H1 (cell line): ENCODE results near the gene TRA2A. TPM values are rescaled to one million over a fixed set of nuclear protein-coding genes. Genes with fewer than 3 reads are reported as not detected.

Experiments
- CTCF ChIA-PET: fragments of 300-600 bp; sonication (Branson Sonifier 250); formaldehyde crosslinking; loops from one replicate; lab custom pipeline; 2021; ENCODE audit not compliant: partially characterized antibody; lab: Charles Lee
- POLR2A ChIA-PET: fragments of 300-600 bp; sonication (Branson Sonifier 250); formaldehyde crosslinking; loops from one replicate; lab custom pipeline; 2021; ENCODE audit warnings: inconsistent platforms; ENCODE audit not compliant: partially characterized antibody; lab: Charles Lee
- DNase-seq, 2 experiments: peaks; one replicate each; pipeline versions ENCODE4 v3.0.0 to v3.0.0-alpha.2; 2010 to 2022; ENCODE audit warnings: low spot score in 2 of 2, low read depth in 1 of 2, mixed read lengths in 1 of 2
- FAIRE-seq: peaks from 2 replicates; lab custom pipeline; 2011; peaks lifted over from hg19 to GRCh38; lab: Jason Lieb, UNC
- H2AFZ ChIP-seq: 2 replicates; pipeline ENCODE4 v1.8.1; 2012; ENCODE audit warnings: low read length, inconsistent platforms
- H2AK5ac ChIP-seq: 2 replicates; pipeline ENCODE4 v1.6.1; 2013; ENCODE audit warnings: low read depth, low read length
- H2BK120ac ChIP-seq: replicated peaks from 2 replicates; pipeline ENCODE3; 2013; ENCODE audit warnings: low read depth, low read length, inconsistent platforms
- H2BK12ac ChIP-seq: 2 replicates; pipeline ENCODE4 v1.6.1; 2013; ENCODE audit warnings: low read depth, low read length
- H2BK15ac ChIP-seq: 2 replicates; pipeline ENCODE4 v1.6.1; 2013; ENCODE audit warnings: low read length
- H2BK20ac ChIP-seq: 2 replicates; pipeline ENCODE4 v1.6.1; 2013; ENCODE audit warnings: low read length
- H2BK5ac ChIP-seq: 2 replicates; pipeline ENCODE4 v1.6.1; 2013; ENCODE audit warnings: low read depth, low read length
- H3K14ac ChIP-seq: 2 replicates; pipeline ENCODE4 v1.6.1; 2013; ENCODE audit warnings: inconsistent platforms; ENCODE audit not compliant: insufficient read length
- H3K18ac ChIP-seq: 2 replicates; pipeline ENCODE4 v1.6.1; 2013; ENCODE audit warnings: low read length; ENCODE audit errors: extremely low read depth
- H3K23ac ChIP-seq: 2 replicates; pipeline ENCODE4 v1.6.1; 2013; ENCODE audit warnings: inconsistent platforms; ENCODE audit not compliant: insufficient read length
- H3K23me2 ChIP-seq: 2 replicates; pipeline ENCODE4 v1.6.1; 2013; ENCODE audit warnings: low read depth, low read length
- H3K27ac ChIP-seq: 2 replicates; pipeline ENCODE4 v1.6.1; 2011; ENCODE audit warnings: low read depth, low read length, inconsistent platforms
- H3K27me3 ChIP-seq, 4 experiments: replicated peaks in 1 of 4; 1 replicate in 1 of 4; 2 replicates in 3 of 4; pipeline versions ENCODE4 v1.6.1 to v1.8.1; 2011 to 2013; ENCODE audit warnings: low read length in 3 of 4, mild to moderate bottlenecking in 3 of 4, inconsistent platforms in 2 of 4, mixed read lengths in 2 of 4, moderate library complexity in 1 of 4; ENCODE audit not compliant: control insufficient read depth in 3 of 4, insufficient read depth in 3 of 4; ENCODE audit errors: extremely low read depth in 1 of 4
- H3K36me3 ChIP-seq, 4 experiments: 2 replicates each; pipeline versions ENCODE4 v1.6.1 to v1.8.1; 2011 to 2013; ENCODE audit warnings: mild to moderate bottlenecking in 4 of 4, low read length in 3 of 4, moderate library complexity in 2 of 4, control low read depth in 1 of 4, inconsistent platforms in 1 of 4; ENCODE audit not compliant: insufficient read depth in 4 of 4, control insufficient read depth in 2 of 4
- H3K4ac ChIP-seq: replicated peaks from 2 replicates; pipeline ENCODE3; 2013; ENCODE audit warnings: low read length, low read depth, mixed read lengths, inconsistent platforms; ENCODE audit not compliant: insufficient read length
- H3K4me1 ChIP-seq, 4 experiments: replicated peaks in 1 of 4; 1 replicate in 1 of 4; 2 replicates in 3 of 4; pipeline versions ENCODE4 v1.6.1 to v1.8.1; 2011 to 2013; ENCODE audit warnings: low read length in 3 of 4, inconsistent platforms in 2 of 4, mixed read lengths in 1 of 4; ENCODE audit not compliant: insufficient read depth in 4 of 4, control insufficient read depth in 3 of 4
- H3K4me2 ChIP-seq, 2 experiments: 2 replicates each; pipeline versions ENCODE4 v1.6.1 to v1.8.1; 2011 to 2013; ENCODE audit warnings: low read depth in 2 of 2, low read length in 2 of 2, control low read depth in 1 of 2, inconsistent platforms in 1 of 2, mild to moderate bottlenecking in 1 of 2; ENCODE audit not compliant: insufficient read depth in 1 of 2
- H3K4me3 ChIP-seq, 4 experiments: fragments of 200-600, 300-600 bp in 1 of 4; sonication (generic), shearing (Covaris generic), sonication (Bioruptor Twin) in 1 of 4; 2 replicates each; pipeline versions ENCODE4 v1.5.1 to v1.8.1; 2011 to 2016; ENCODE audit warnings: low read length in 4 of 4, low read depth in 3 of 4, control low read depth in 2 of 4, inconsistent platforms in 2 of 4, mild to moderate bottlenecking in 2 of 4, mixed read lengths in 1 of 4, moderate library complexity in 1 of 4; ENCODE audit not compliant: insufficient read depth in 2 of 4; ENCODE audit errors: extremely low read depth in 1 of 4
- H3K56ac ChIP-seq: replicated peaks from 2 replicates; pipeline ENCODE3; 2013; ENCODE audit warnings: low read depth, mild to moderate bottlenecking, mixed read lengths, low read length, inconsistent platforms; ENCODE audit not compliant: insufficient read length
- H3K79me1 ChIP-seq: 2 replicates; pipeline ENCODE4 v1.6.1; 2013; ENCODE audit warnings: low read depth, low read length, control low read depth
- H3K79me2 ChIP-seq, 2 experiments: 2 replicates each; pipeline versions ENCODE4 v1.6.1 to v1.8.1; 2012 to 2013; ENCODE audit warnings: low read length in 2 of 2, mild to moderate bottlenecking in 2 of 2, inconsistent platforms in 1 of 2; ENCODE audit not compliant: insufficient read depth in 2 of 2, control insufficient read depth in 1 of 2
- H3K9ac ChIP-seq, 4 experiments: replicated peaks in 1 of 4; 1 replicate in 1 of 4; 2 replicates in 3 of 4; pipeline versions ENCODE4 v1.6.1 to v1.8.1; 2011 to 2013; ENCODE audit warnings: low read depth in 3 of 4, low read length in 3 of 4, control low read depth in 2 of 4, mild to moderate bottlenecking in 2 of 4, moderate library complexity in 2 of 4, inconsistent platforms in 1 of 4; ENCODE audit errors: extremely low read depth in 1 of 4
- H3K9me3 ChIP-seq, 2 experiments: 2 replicates each; pipeline versions ENCODE4 v1.6.1 to v1.8.1; 2012 to 2013; ENCODE audit warnings: mild to moderate bottlenecking in 2 of 2, moderate library complexity in 2 of 2, control low read depth in 1 of 2, inconsistent platforms in 1 of 2, low read depth in 1 of 2, low read length in 1 of 2, mixed read lengths in 1 of 2; ENCODE audit not compliant: insufficient read depth in 2 of 2
- H4K20me1 ChIP-seq, 2 experiments: replicated peaks in 1 of 2; 2 replicates each; pipeline versions ENCODE3 to v1.8.1; 2011 to 2013; ENCODE audit warnings: inconsistent platforms in 2 of 2, low read length in 2 of 2, mild to moderate bottlenecking in 1 of 2; ENCODE audit not compliant: insufficient read depth in 2 of 2, control insufficient read depth in 1 of 2
- H4K5ac ChIP-seq: 2 replicates; pipeline ENCODE4 v1.6.1; 2013; ENCODE audit warnings: low read length, low read depth, mixed read lengths, inconsistent platforms; ENCODE audit not compliant: insufficient read length
- H4K8ac ChIP-seq: 2 replicates; pipeline ENCODE4 v1.8.0; 2013; ENCODE audit warnings: mild to moderate bottlenecking, moderate library complexity, low read length, inconsistent platforms; ENCODE audit not compliant: insufficient read depth; ENCODE audit errors: extremely low read depth
- H4K91ac ChIP-seq: replicated peaks from 2 replicates; pipeline ENCODE3; 2013; ENCODE audit warnings: low read length, mixed read lengths, inconsistent platforms; ENCODE audit not compliant: insufficient read length
- ASH2L ChIP-seq: fragments of 200-600, 300-600 bp; sonication (generic); IDR thresholded peaks from one replicate; pipeline ENCODE4 v1.7.1; 2017; ENCODE audit warnings: low read length
- FOSL1 ChIP-seq: IDR thresholded peaks from 2 replicates; pipeline ENCODE4 v1.6.1; 2011; ENCODE audit warnings: mild to moderate bottlenecking, low read depth, low read length, moderate library complexity; ENCODE audit not compliant: insufficient read depth
- KDM1A ChIP-seq: fragments of 200-600, 300-600 bp; sonication (generic); IDR thresholded peaks from 2 replicates; pipeline ENCODE4 v1.7.1; 2016; ENCODE audit warnings: mild to moderate bottlenecking, low read length, borderline replicate concordance
- POLR2A ChIP-seq, 2 experiments: IDR thresholded peaks; 1 replicate in 1 of 2; 2 replicates in 1 of 2; pipeline ENCODE4 v1.6.1; 2011; ENCODE audit warnings: low read depth in 2 of 2, low read length in 2 of 2, mild to moderate bottlenecking in 2 of 2; ENCODE audit errors: control extremely low read depth in 1 of 2
- POLR2AphosphoS5 ChIP-seq: IDR thresholded peaks from 2 replicates; pipeline ENCODE4 v1.6.1; 2011; ENCODE audit warnings: low read depth, low read length
- SIN3A ChIP-seq, 2 experiments: IDR thresholded peaks in 1 of 2; conservative IDR thresholded peaks in 1 of 2; 2 replicates each; pipeline ENCODE4 v1.6.1; 2011 to 2012; ENCODE audit warnings: low read length in 2 of 2, improper control_type of control experiment in 1 of 2, low read depth in 1 of 2, mild to moderate bottlenecking in 1 of 2
- SP1 ChIP-seq: IDR thresholded peaks from 2 replicates; pipeline ENCODE4 v1.6.1; 2011; ENCODE audit warnings: low read depth, low read length
- USF2 ChIP-seq: IDR thresholded peaks from 2 replicates; pipeline ENCODE4 v1.6.1; 2011; ENCODE audit warnings: low read length, improper control_type of control experiment
- WGBS, 2 experiments: shearing (Covaris generic) in 1 of 2; methylation state at CpG; one replicate each; pipeline versions ENCODE4 v1.1.6 to v1.1.7; 2013 to 2015; ENCODE audit warnings: low lambda C conversion rate in 2 of 2, mixed read lengths in 2 of 2, inconsistent platforms in 1 of 2, low coverage in 1 of 2, missing lambda C conversion rate in 1 of 2; ENCODE audit not compliant: insufficient replicate concordance in 2 of 2, insufficient coverage in 1 of 2, insufficient read length in 1 of 2; ENCODE audit errors: extremely low coverage in 1 of 2, missing lambda C conversion rate in 1 of 2; 5-methylcytosine and 5-hydroxymethylcytosine counted together
- polyA plus RNA-seq, 7 experiments: library from polyadenylated mRNA; depleted of rRNA in 3 of 7; stranded (reverse) in 5 of 7; unstranded in 2 of 7; fragments of >200 nt in 5 of 7; fragments of 200-250 nt in 2 of 7; gene quantifications; 1 replicate in 5 of 7; 2 replicates in 1 of 7; 4 replicates in 1 of 7; pipeline versions ENCODE4 v1.2.1 to v1.2.3, GENCODE V29; 2011 to 2013; ENCODE audit warnings: missing spikeins in 2 of 7, mixed read lengths in 2 of 7
- total RNA-seq: library from RNA; stranded (reverse); fragmentation: NEBNext Ultra II Directional; extraction: Animal tissue kit (Norgen Biotek cat#: 25700); gene quantifications from 2 replicates; pipeline ENCODE4 v1.2.1, GENCODE V29; 2021

Gene TRA2A
- total and polyA plus RNA-seq, 2 of the 8 experiments (the other 6 are each of a cell fraction or from before 2014, with no cell fraction given) = 116 to 125 TPM

GRCh38 chr7:23470330-23471105 lies 61.3 kb downstream of the TRA2A start, which contains the start of gene IGF2BP3:
IGF2BP3 (minus strand) TSS chr7:23470491; CDS start chr7:23470110, 381 bp downstream.
- H3K56ac ChIP-seq = peak within 1 kb of the TSS; percentile 88
- H3K4me1 ChIP-seq = peaks cover 0 to 8% (median 3%) of the 10 kb centered on the region in 4 experiments; a peak in 3 of 7 replicates
- peak; percentile 88 to 91 for DNase-seq
- H3K36me3 ChIP-seq = peaks cover 0 to 10% (median 0%) of the 10 kb centered on the region in 4 experiments; a peak in 1 of 8 replicates
- peak within 1 kb of the TSS; percentile 82 to 99 (median 90) for H3K9ac ChIP-seq
- H2AFZ ChIP-seq = no peak within 1 kb of the TSS
- FAIRE-seq = peak; percentile 62
- peak within 1 kb of the TSS; percentile 93; the same call in 1 of the 2 replicates for H4K8ac ChIP-seq
- peak within 1 kb of the TSS; percentile 76 for H4K91ac ChIP-seq
- no peaks in the 10 kb centered on the region for H3K79me1 ChIP-seq
- 0% methylated on average over 34 of the region's 34 CpGs; no CpG with 5 or more reads in 1 of the 2 experiments for WGBS, 2 experiments
- H3K9me3 ChIP-seq = no peaks in the 10 kb centered on the region
- peak within 1 kb of the TSS; percentile 12 for H3K23ac ChIP-seq
- peak within 1 kb of the TSS; percentile 93 for H3K4ac ChIP-seq
- H3K27me3 ChIP-seq = no peaks in the 10 kb centered on the region
- H3K79me2 ChIP-seq = peaks cover 28 to 76% of the 10 kb centered on the region in 2 experiments
- peak within 1 kb of the TSS; percentile 86 for H3K27ac ChIP-seq
- peak within 1 kb of the TSS; percentile 91 for H2BK5ac ChIP-seq
- H2BK120ac ChIP-seq = peak within 1 kb of the TSS; percentile 79
- no peak within 1 kb of the TSS for H2AK5ac ChIP-seq
- H3K14ac ChIP-seq = peak within 1 kb of the TSS; percentile 70
- no peak within 1 kb of the TSS for H2BK20ac ChIP-seq
- H3K23me2 ChIP-seq = peaks cover 14% of the 10 kb centered on the region; the same call in 1 of the 2 replicates
- peak within 1 kb of the TSS; percentile 81 for H3K18ac ChIP-seq
- H4K20me1 ChIP-seq = peaks cover 9 to 12% of the 10 kb centered on the region in 2 experiments
- peak within 1 kb of the TSS; percentile 90 to 93 for H3K4me2 ChIP-seq
- H2BK15ac ChIP-seq = 0 out of 2 replicates have a peak within 1 kb of the TSS, but pooled peaks have one; percentile 18
- CTCF ChIA-PET = interaction anchor here (0.7 kb wide), 1 partner anchor 12 kb away, joined by 3 read pairs; no protein-coding TSS in a partner anchor
- peak within 1 kb of the TSS; percentile 83; the same call in 1 of the 2 replicates for H2BK12ac ChIP-seq
- peak within 1 kb of the TSS; percentile 73 for H4K5ac ChIP-seq
- peak within 1 kb of the TSS; percentile 81 to 95 (median 88) for H3K4me3 ChIP-seq
- POLR2A ChIA-PET = interaction anchor here (0.8 to 3.3 kb wide), 10 partner anchors 9 to 154 kb away, joined by 3 to 12 read pairs (median 5); partner anchors contain the start of gene TRA2A
- TF ChIP-seq FOSL1 (no peak), POLR2A (IDR thresholded peaks at IDR 0.05; ENCODE audit: control extremely low read depth in 1 of 2, low read depth in 2 of 2, low read length in 2 of 2) (peak in 1 of 2 experiments; percentile 85; a peak in 2 of 3 replicates), POLR2AphosphoS5 (peak; percentile 53), USF2 (peak; percentile 80), SP1 (peak; percentile 82), KDM1A (peak; percentile 26; the same call in 1 of the 2 replicates), SIN3A (conservative IDR thresholded peaks at IDR 0.05 in 1 of 2, IDR thresholded peaks at IDR 0.05 in 1 of 2; ENCODE audit: low read depth in 1 of 2, low read length in 2 of 2) (peak; percentile 62 to 77; a peak in 2 of 4 replicates), ASH2L (peak; percentile 92)
